Anterior cingulate cortex (tissue), 58 donors: ENCODE data around the gene NGEF.

ENCODE experiments used
- DNase-seq, 58 donors: peaks; one replicate each; lab custom pipeline; 2025; lab: John Stamatoyannopoulos, UW

Gene NGEF

DNA sequence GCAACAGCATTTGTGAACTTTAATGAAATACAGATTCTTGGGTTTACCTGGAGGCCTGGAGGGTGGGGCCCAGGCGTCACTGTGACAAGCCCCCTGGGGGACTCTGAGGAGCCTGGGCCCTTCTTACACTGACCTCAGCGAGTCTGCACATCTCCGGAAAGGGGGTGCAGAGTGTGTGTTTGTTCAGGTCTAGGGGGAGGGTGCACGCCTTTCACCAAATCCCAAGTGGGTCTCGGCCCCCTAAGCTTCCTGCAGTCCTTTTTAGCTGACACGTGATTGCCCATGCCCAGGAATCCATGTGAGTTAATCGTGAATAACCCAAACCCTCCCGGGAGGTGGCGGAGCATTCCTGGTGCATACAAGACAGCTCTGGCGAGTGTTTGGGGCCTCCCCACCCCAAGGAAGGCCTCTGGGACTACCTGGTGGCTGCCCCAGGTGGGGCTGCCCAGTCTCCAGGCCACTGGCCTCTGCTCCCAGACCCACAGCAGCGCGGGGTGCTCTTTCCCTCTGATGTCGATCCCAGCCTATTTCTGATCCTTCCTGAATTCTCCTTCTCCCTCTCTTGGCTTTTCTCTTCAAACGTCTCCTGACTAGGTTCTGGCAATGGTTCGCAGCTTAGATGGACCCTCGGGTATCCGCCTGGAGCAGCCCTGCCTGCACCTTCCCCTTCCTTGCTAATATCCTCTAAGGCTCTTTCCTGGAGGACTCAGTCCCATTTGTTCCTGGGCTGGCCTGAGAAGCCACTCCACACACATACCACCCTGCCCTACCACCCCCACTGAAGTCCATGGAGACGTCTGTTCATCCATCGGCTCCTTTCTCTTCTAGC is 10.0 kb downstream of the NGEF start:
- no peak for DNase-seq

DNA sequence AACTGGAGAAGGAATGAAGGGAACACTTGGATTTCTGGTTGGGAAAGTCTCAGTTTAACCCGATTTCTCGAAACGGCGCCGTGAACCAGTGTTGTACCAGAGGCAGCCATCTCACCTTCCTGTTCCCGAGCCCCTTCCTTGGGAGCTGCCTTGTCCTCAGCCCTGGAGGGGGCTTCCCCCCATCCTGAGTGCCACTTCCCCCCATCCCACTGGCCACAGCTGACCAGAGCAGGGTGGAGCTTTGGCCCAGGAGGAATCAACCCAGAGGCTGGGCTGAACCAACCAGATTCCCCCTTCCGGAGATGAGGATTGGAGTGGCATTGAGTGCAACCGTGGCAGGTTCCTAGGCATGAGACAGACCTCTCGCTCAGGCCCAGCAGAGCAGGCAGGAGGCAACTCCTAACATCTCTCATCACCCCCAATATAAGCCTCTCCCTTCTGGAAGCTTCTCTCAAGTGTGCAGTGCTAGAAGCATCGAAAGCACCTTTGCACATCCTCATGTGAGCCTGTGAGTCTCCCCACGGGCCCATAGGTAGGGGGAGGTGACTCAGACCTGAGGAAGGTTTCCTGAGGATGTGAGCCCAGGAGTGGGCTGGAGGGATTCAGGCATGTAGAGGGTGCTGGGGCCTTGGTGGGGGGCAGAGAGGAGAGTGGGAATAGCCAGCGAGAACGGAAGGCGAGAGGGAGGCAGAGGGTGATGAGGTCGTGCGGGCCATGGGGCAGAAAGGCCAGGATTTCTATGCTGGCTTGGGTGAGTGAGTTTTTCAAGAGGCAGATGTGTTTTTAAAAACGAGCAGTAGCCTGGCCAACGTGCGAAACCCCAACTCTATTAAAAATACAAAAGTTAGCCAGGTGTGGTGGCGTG is 11.9 kb downstream of the NGEF start:
- no peak for DNase-seq

DNA sequence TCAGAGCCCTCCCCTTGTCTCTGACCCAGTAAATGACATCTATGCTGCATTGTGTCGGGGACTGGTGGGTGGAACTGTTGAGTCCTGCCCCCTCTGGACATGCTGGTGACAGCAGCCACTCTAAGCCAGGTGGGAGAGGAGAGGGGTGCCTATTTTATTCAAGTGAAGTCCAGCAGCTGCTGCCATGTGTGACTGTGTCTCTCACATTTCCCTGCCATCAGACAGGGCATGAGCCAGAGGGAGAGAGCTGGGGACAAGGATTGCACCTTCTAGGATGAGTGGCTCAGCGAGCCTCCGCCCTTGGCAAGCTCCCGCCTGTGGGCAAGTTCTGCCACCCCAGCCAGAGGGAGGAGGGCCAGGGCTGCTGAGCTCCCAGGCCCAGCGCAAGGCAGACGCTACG is 13.7 kb downstream of the NGEF start:
- peak in 2 of 58 donors; percentile 18 to 36 for DNase-seq

DNA sequence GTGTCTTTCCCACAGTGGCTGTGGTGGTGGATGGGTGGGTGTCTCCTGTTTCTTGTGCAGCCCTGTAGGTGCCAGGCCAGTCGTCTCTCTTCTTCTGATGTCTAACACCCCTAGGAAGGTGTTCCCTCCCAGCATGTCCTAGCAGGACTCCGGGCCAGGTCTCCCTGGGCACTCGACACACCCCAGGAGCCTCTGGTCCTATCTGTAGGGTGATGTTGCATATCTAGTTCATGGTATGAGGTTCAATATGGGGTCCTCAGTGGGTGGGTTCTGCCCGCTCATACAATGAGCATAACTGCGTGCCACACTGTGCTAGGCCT is 14.4 kb downstream of the NGEF start:
- no peak for DNase-seq

- peak in 11 of 58 donors; percentile 4 to 48 (median 16) for DNase-seq
These were observed 15.0 kb downstream of the NGEF start for GRCh38 chr2:232997749-232998665.

DNA sequence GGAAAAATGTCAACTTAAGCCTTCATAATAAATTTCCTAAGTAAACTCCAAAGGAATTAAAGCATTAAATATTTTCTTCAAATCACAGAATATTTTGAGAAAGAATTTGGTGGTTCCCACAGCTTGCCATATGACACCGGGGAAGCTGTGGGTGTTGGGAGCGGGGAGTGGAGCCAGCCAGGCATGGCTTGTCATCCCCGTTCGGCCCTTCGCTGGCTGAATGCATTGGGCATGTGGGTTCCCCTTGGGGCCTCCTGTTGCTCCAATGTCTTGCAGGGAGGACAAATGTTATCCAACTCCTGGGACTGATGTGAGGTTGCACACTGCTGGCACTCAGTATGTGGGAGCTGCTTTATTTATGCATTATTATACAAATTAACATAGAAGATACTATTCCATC is 18.6 kb downstream of the NGEF start:
- DNase-seq = no peak

- no peak for DNase-seq
These were observed 19.7 kb downstream of the NGEF start for GRCh38 chr2:232993231-232993821.

GRCh38 chr2:232986155-232986554 is 26.9 kb downstream of the NGEF start:
- no peak for DNase-seq

DNA sequence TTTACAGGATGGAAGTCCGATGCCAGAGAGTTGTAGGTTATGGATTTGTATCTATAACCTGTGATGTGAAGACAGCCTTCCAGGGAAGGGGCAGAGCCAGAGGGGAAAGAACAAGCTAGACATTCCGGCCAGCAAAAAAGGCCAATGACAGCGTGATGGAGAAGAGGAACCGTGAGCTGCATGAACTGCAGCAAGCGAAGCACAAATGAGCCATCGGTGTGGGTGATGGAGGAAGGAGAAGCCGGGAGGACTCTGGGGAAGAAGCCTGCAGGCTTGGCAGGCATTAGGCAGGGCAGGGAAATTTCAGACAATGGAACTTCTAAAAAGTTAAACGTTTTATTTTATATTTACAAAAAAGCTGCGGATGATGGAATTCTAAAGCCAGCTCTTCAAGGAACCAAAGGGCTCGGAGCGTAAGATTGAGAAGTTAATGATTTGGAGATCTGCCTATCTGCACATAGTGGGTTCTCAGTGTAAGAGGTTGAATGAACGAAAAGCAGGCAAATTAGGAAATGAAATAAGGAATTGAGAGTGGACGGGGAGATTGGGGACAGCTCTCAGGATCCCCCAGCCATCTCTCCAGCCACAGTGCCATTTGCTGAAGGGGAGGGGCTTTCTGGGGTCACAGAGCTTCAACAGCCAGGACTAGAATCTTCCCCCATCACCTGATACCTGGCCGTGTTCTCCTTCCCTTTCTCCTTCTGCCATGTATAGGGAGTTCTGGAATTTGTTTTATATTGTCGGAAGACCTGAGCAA is 28.4 kb downstream of the NGEF start:
- DNase-seq = no peak

- DNase-seq = no peak
These were observed 29.4 kb downstream of the NGEF start for GRCh38 chr2:232983669-232984140.

DNA sequence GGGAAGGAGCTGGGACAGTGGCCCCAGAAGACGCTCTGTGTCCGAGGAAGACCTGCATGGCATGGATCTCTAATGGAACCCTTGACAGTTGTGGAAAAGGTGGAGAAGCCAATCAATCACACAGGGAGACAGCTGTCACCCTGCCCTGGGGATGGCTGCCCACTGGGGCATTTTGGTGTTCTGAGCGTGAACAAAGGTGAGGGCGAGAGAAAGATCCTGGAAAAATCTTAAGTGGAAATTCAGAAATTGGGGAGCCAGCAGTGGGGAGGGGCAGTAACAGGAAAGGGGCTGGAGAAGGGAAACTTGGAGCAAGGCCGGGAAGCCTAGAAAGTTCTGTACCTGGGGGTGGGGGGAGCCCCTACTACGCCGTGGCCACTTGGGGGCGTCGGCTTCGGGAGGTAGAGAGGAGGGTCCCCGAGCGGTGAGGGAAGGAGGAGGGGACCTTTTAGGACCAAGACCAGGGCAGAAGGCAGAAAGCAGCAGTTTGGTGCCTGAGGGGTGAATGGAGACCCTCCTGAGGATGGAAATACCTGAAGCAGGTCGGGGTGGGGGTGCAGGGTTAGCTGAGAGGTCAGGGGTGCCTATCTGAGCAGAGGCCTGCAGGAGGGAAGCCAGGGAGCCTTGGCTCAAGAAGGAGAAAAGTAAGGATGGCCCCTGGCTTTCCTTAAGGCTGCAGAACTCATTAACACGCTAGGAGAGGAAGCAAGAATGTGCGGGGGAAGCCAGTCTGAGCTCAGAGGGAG is 30.0 kb downstream of the NGEF start:
- no peak for DNase-seq

GRCh38 chr2:232981767-232982360 is 31.2 kb downstream of the NGEF start:
- no peak for DNase-seq

DNA sequence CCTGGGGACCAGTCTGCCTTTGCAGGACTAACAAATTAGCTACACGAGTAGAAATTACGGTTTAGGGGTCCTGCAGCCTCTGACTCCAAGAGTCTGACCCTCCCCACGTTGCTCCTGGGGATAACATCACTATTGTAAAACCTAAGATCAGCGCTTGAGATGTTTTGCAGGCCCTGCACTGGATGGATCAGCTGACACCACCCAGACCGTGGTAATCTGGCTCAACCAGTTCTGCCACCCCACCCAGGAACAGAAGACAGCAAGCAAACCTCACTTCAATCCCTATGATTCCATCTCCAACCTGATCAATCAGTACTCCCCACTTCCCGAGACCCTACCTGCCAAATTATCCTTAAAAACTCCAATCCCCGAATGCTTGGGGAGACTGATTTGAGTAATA is 31.7 kb downstream of the NGEF start:
- no peak for DNase-seq

DNA sequence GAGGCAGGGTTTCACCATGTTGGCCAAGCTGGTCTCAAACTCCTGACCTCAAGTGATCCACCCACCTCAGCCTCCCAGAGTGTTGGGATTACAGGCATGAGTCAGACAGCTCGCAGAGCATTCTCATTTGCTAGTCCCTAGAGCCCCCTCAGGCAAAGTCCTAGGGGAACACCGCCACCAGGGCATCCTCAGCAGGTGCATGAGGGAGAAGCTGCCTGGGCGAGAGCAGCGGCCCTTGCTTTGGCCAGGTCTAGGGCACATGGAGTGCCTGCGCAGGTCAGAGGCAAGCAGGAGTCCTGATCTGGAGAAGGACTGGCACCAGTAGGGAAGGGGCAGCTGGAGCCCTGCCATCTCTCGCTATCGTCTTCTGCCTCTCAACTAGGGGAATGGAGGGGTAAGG is 32.4 kb downstream of the NGEF start:
- DNase-seq = no peak

DNA sequence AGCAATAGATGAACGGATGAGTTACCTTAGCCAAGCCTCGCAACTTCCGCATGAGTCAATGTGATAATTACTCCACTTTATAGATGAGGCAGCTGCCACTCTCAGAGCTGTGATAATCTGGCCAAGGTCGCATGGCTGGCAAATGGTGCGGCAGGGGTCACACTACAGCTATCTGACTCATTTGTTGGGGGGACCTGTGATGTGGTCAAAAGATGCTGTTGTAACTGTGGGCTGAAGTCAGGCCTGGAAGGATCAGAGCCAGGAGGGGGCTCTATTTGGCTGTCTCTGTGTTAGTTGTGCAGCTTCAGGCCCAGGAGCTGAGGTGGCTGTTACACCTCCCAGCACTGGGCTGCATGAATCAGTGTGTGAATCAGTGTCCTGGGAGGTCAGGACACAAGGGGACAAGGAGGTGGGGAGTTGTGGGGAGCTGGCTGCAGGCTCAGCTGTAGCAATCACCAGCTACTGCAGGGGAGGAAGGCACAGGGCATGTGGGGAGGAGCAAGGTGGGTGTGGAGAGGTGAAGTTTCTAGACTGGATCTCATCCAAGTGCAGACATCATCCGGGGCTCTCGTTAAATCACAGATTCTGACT is 33.1 kb downstream of the NGEF start:
- DNase-seq = peak in 1 of 58 donors; percentile 39

- no peak for DNase-seq
These were observed 35.6 kb downstream of the NGEF start for GRCh38 chr2:232977438-232977971.

DNA sequence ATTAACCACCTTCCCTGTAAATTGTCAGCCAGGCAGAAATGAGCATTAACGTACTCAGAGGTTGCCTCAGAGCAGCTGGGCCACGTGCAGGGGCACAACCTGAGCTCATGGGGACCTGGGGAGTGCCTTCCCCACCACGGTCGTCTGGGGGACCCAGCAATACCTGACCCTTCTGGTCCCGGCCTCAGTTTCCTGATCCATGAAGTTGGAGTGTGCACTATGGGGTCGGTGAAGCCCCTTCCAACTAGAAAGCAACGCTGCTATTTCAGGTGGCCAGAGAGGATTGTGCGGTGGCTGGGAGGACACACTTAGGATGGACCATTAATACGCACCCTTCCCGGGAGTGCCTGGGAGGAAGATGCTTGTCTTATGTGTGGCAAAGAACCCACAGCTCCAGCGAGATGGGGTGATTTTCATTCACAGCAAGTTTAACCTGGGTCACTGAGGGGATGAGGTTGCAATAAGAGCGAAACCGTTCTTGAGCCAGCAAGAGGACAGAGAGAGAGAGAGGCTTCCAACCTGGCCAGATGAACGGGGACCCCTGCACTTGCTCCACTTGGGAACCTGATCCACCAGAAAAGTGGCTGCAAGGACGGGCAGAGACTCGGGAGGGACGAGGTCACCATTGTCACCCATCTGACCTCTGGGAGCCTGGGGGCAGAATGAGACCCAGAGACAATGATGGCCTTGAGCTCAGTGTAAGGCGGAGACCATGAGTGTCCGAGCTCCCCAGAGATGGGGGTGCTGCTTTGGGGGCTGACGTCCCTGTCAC is 36.2 kb downstream of the NGEF start:
- no peak for DNase-seq
